ENCODE results near the gene SPEM2. TPM values are rescaled to one million over a fixed set of nuclear protein-coding genes. Genes with fewer than 3 reads are reported as not detected.
A peak's percentile ranks its signal among the peaks of the same experiment; 100 is the strongest.
"Not testable (repeated sequence)": the region's sequence is repeated elsewhere in the genome, so short reads cannot be mapped to it uniquely, and the experiment has no call there.

SPEM2 gene
- total RNA-seq, 1 donor from 2014 or later, result not detected

- intact Hi-C loops (cut with DNase I), result no loop called here
- Histone ChIP-seq H3K4me1 (peaks cover 0 to 22% of the 10 kb centered on the region in 2 donors), H3K27ac (no peak overlapping the region)
Observed at GRCh38 chr17:7468804-7469389, 43.5 kb downstream of the SPEM2 start.

GRCh38 chr17:7469843-7470242 is 44.4 kb downstream of the SPEM2 start:
- intact Hi-C loops (cut with DNase I); H3K27me3 ChIP-seq; H3K27ac ChIP-seq; H3K9me3 ChIP-seq; DNase-seq (ENCODE audit: low spot score in 2 of 2); H3K4me3 ChIP-seq: not testable (repeated sequence)
- Histone ChIP-seq H3K36me3 (peaks cover 14 to 16% of the 10 kb centered on the region in 2 donors), H3K4me1 (peaks cover 0 to 25% of the 10 kb centered on the region in 2 donors)

More at GRCh38 chr17:7468804-7469389, 43.5 kb downstream of the SPEM2 start:
- Histone ChIP-seq H3K4me3 (no peak overlapping the region), H3K27me3 (no peaks in the 10 kb centered on the region), H3K36me3 (peaks cover 22 to 25% of the 10 kb centered on the region in 2 donors), H3K9me3 (no peaks in the 10 kb centered on the region)
- DNase-seq (ENCODE audit: low spot score in 2 of 2), result no peak
- no peak for TF ChIP-seq CTCF (IDR thresholded peaks at IDR 0.05)

- DNase-seq (ENCODE audit: low spot score in 2 of 2); H3K9me3 ChIP-seq; H3K4me3 ChIP-seq; H3K27me3 ChIP-seq; H3K27ac ChIP-seq; intact Hi-C loops (cut with DNase I): not testable (repeated sequence)
- Histone ChIP-seq H3K4me1 (peaks cover 0 to 28% of the 10 kb centered on the region in 2 donors), H3K36me3 (peaks cover 12% of the 10 kb centered on the region in 2 donors)
Observed at GRCh38 chr17:7470457-7470973, 45.1 kb downstream of the SPEM2 start.

- H3K27ac ChIP-seq, result no peak overlapping the region
- no peaks in the 10 kb centered on the region for H3K36me3 ChIP-seq
- H3K4me1 ChIP-seq, result peaks cover 6 to 32% of the 10 kb centered on the region in 2 donors
- DNase-seq (ENCODE audit: low spot score in 2 of 2), result no peak
- H3K4me3 ChIP-seq, result no peak overlapping the region
- intact Hi-C loops (cut with DNase I), result no loop called here
- no peak for TF ChIP-seq CTCF (IDR thresholded peaks at IDR 0.05)
- no peaks in the 10 kb centered on the region for H3K9me3 ChIP-seq
- no peaks in the 10 kb centered on the region for H3K27me3 ChIP-seq
Observed at GRCh38 chr17:7471729-7472128, 46.3 kb downstream of the SPEM2 start.

GRCh38 chr17:7474767-7475166 is 49.4 kb downstream of the SPEM2 start:
- Histone ChIP-seq H3K4me1 (peaks cover 14 to 35% of the 10 kb centered on the region in 2 donors), H3K27ac (peak overlapping the region in 1 of 2 donors; percentile 29)
- intact Hi-C loops (cut with DNase I); H3K4me3 ChIP-seq; DNase-seq (ENCODE audit: low spot score in 2 of 2); H3K9me3 ChIP-seq; H3K36me3 ChIP-seq; H3K27me3 ChIP-seq: not testable (repeated sequence)

- H3K4me1 ChIP-seq, result peaks cover 14 to 37% of the 10 kb centered on the region in 2 donors
- H3K27ac ChIP-seq, result peak overlapping the region; percentile 100
- peaks cover 0 to 3% of the 10 kb centered on the region in 2 donors for H3K36me3 ChIP-seq
- no peak for TF ChIP-seq CTCF (IDR thresholded peaks at IDR 0.05)
- no peaks in the 10 kb centered on the region for H3K9me3 ChIP-seq
- H3K27me3 ChIP-seq, result no peaks in the 10 kb centered on the region
- intact Hi-C loops (cut with DNase I), result loop anchor here (2.0 kb wide), 1 partner anchor 19 kb away; no protein-coding TSS in a partner anchor
- H3K4me3 ChIP-seq, result no peak overlapping the region
- peak in 1 of 2 donors; percentile 79 for DNase-seq (ENCODE audit: low spot score in 2 of 2)
Observed at GRCh38 chr17:7475764-7476422, 50.5 kb downstream of the SPEM2 start.

GRCh38 chr17:7476494-7476893 is 51.1 kb downstream of the SPEM2 start:
- intact Hi-C loops (cut with DNase I), result loop anchor here (2.0 kb wide), 1 partner anchor 20 kb away; no protein-coding TSS in a partner anchor
- no peak overlapping the region for H3K4me3 ChIP-seq
- peak overlapping the region; percentile 100 for H3K27ac ChIP-seq
- TF ChIP-seq CTCF (IDR thresholded peaks at IDR 0.05), result no peak
- no peaks in the 10 kb centered on the region for H3K27me3 ChIP-seq
- no peaks in the 10 kb centered on the region for H3K9me3 ChIP-seq
- no peak for DNase-seq (ENCODE audit: low spot score in 2 of 2)
- peaks cover 0 to 3% of the 10 kb centered on the region in 2 donors for H3K36me3 ChIP-seq
- H3K4me1 ChIP-seq, result peaks cover 14 to 37% of the 10 kb centered on the region in 2 donors
